OCI-LY3 (cell line): ENCODE data around the gene GNG14.

Experiments used
- CTCF ChIP-seq: fragments of 200-600, 300-600 bp; sonication (generic); IDR thresholded peaks from 2 replicates; pipeline ENCODE4 v1.5.1; 2014; ENCODE audit warnings: antibody characterized with exemption, low read length, low read depth
- EZH2phosphoT487 ChIP-seq: fragments of 200-600 bp; shearing (Covaris generic); IDR thresholded peaks from 2 replicates; pipeline ENCODE4 v1.6.1; 2018; ENCODE audit warnings: antibody characterized with exemption, mixed run types, low read depth

GRCh38 chr19:12639901-12640613 lies 47.7 kb upstream of the GNG14 start:
- TF ChIP-seq CTCF = peak; percentile 49
- TF ChIP-seq EZH2phosphoT487 = no peak
